GM12872 (cell line): ENCODE data around the gene PSORS1C2.

Experiments
- TF ChIP-seq, protein P1 (sequence below): IDR thresholded peaks from 3 replicates; pipeline ENCODE4 v1.5.1; 2011; ENCODE audit warnings: low read depth, mild to moderate bottlenecking, low read length, moderate library complexity; ENCODE audit not compliant: insufficient read depth

Gene PSORS1C2

DNA sequence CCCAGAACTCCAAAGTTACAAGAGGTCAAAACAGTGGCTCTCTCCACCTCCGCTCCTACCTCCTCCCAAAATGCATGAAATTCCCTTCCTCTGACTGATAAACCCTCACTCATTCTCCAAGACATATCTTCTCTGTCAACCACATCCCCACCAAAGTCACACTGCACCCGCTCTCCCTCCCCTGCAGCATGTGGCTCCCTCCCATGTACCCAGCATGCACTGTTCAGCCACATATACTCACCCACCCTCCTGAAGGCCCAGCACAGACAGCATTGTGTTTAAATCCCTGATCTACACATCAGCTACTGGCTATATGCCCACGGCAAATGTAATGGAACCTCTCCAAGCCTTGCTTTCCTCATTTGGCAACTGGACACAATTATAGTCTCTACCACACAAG is 37.1 kb upstream of the PSORS1C2 start:
- TF ChIP-seq, protein P1, sequence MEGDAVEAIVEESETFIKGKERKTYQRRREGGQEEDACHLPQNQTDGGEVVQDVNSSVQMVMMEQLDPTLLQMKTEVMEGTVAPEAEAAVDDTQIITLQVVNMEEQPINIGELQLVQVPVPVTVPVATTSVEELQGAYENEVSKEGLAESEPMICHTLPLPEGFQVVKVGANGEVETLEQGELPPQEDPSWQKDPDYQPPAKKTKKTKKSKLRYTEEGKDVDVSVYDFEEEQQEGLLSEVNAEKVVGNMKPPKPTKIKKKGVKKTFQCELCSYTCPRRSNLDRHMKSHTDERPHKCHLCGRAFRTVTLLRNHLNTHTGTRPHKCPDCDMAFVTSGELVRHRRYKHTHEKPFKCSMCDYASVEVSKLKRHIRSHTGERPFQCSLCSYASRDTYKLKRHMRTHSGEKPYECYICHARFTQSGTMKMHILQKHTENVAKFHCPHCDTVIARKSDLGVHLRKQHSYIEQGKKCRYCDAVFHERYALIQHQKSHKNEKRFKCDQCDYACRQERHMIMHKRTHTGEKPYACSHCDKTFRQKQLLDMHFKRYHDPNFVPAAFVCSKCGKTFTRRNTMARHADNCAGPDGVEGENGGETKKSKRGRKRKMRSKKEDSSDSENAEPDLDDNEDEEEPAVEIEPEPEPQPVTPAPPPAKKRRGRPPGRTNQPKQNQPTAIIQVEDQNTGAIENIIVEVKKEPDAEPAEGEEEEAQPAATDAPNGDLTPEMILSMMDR: no peak

DNA sequence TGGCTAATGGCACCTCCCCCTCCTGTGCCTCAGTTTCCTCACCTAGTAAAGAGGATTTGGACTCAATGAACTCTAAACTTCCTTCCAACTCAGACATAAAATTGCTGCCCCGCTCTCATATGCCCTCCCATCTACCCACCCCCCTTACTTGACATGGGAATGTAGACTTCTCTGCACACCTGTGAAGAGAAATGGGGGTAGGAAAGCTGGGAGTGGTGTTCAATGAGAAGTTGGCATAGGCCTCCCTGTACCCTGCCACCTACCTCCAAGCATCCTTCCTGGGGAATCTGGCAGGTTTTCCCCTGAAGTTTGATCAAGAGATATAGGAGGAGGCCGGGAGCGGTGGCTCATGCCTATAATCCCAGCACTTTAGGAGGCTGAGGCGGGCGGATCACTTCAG is 35.5 kb upstream of the PSORS1C2 start:
- TF ChIP-seq, protein P1: no peak

DNA sequence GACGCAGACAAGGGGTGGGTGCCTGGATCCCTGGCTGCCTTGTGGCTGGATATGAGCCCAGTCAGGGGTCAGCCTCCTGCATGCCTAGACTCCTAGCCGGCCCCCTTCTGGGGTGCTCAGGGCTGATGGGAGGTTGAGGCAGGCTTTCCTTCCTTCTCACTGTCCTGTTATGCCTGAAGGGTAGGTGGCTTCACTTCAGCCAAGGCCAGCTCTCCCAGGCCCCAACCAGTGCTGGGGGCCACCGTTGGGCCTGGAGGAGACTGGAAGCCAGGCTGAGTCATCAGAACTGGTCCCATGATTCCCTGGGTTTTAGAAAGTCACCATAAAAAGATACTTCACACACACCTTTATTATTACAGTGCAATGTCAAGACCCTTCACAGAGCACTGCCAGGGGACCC is 34.5 kb upstream of the PSORS1C2 start:
- TF ChIP-seq, protein P1: no peak

DNA sequence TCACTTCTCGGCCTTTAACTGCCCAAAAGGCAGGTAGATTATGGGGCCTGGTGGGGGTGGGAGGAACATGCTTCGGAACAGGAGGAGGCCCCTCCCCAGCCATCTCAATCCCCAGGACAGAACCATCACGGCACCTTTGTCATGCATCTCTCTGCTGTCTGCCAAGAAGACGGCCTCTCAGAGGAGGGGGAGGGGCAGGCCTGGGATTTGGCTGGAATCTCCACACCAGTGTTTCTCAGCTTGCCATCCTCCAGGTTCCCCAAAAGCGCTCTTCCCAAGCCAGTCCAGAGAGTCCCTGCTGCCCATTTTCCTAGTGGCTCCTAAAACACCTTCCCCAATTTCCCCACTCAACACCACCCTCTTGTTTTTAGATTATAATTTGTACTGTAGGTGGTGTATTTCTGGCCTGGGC is 34.1 kb upstream of the PSORS1C2 start:
- TF ChIP-seq, protein P1: no peak

DNA sequence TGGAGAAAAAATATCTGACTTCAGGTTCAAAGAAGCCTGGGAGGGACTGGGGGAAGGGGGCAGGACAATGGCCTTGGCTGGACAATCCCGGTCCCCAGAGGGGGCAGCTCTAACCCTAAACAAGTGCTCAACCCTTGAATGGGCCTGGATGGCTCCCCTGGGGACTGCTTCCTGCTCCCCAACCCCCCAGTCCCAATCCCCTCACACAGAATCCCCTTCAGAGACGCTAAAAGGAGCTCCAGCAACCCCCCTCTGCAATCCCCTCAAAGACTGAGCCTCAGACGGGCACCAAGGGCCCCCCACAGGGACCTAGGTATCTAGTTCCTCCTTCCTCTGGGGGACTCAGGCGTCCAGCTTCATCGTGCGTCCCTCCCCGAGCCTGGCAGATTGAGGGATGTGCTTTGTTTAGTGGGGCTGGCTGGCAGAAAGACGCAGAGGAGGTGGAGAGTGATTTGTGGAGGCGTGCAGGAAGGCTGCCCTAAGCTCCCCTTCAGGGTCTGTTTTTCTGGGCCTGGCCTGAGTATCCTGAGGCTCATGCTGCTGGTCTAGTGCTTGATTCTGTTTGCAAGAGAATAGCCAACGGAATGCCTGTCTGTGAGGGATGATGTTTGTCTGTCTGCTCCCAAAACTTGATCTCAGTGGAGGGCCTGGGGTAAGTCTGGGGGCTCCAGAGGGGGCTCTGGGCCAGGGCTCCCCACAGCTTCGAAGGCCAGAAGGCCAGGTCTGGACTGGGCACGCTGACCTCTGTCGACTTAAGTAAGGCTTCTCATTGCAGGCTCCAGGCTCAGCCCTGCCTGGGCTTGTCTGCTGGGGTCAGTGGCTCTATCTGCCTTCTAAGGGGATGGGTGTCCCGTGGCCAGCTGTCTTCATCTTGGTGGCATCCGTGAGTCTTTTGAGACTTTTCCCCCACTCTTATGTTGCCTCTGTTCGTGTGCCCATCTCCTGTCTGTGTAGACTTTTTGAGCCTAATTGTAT is 33.4 kb upstream of the PSORS1C2 start:
- TF ChIP-seq, protein P1: no peak

DNA sequence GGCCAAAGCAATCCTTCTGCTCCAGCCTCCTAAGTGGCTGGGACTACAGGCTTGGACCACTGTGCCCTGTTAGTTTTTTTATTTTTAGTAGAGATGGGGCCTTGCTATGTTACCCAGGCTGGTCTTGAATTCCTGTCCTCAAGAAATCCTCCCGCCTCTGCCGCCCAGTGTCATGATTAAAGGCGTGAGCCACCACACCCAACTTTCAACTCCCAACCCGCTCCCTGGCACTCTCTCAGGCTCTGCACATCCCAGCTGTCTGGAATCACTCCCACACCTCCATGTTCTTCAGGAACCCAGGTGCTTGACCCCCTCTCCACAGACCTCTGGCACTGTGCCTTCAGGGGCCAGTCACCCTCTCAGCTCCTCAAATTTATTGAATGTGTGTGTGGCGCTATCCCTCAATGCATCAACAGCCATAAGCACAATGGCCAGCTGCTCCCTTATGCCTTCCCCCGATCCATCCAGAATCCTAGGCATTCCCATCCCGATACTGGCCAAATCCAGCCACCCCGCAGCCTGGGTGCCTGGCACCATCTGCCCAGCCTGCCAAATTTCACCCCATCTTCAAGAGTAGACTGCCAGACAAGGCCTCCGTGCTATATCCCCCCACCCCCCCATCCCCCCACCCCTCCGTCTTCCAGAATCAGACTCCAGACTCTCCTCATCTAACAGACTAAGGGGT is 32.3 kb upstream of the PSORS1C2 start:
- TF ChIP-seq, protein P1: no peak

DNA sequence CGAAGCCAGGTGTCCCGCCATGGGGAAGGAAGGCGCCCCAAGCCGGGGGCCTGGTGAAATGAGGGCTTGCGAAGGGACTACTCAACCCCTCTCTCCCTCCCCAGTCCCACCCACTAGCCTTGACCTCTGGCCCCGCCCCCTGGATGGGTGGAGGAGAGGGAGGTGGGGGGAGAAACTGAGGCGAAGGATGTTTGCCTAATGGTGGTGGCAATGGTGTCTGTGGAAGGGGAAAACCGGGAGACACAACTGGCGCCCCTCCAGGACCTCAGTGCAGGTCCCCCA is 31.7 kb upstream of the PSORS1C2 start, which contains the start of gene POU5F1:
Gene POU5F1, minus strand, starts transcription at position 83 of the 282 bp plus-strand sequence. Its CDS starts 62 bp downstream, at position 21.
- TF ChIP-seq, protein P1: no peak
